Activated B cell treated with CpG ODN at 0.5 μM for 24 hours (primary cell): ENCODE results near the gene CAMTA2. TPM values are rescaled to one million over a fixed set of nuclear protein-coding genes. Genes with fewer than 3 reads are reported as not detected.

ENCODE experiments used
- ATAC-seq: fragments of 200-7000 bp; cut with Tn5 transposase; one replicate; pipeline ENCODE4 v1.10.0; 2021; ENCODE audit warnings: low read depth, mild to moderate bottlenecking, moderate library complexity
- CTCF ChIA-PET: fragments of 350-600 bp; sonication (Branson Sonifier 250); formaldehyde crosslinking; loops from one replicate; lab custom pipeline; 2021; ENCODE audit warnings: antibody characterized with exemption; lab: Charles Lee
- POLR2A ChIA-PET: fragments of 350-600 bp; sonication (Branson Sonifier 250); formaldehyde crosslinking; loops from one replicate; lab custom pipeline; 2021; ENCODE audit warnings: antibody characterized with exemption; lab: Charles Lee
- DNase-seq: peaks from one replicate; pipeline ENCODE4 v3.0.0; 2022
- H3K27ac Mint-ChIP-seq: one replicate; pipeline ENCODE4 v1.8.0; 2020; ENCODE audit warnings: mixed read lengths
- H3K27me3 Mint-ChIP-seq: one replicate; pipeline ENCODE4 v1.8.0; 2021; ENCODE audit warnings: mixed read lengths
- H3K36me3 Mint-ChIP-seq: one replicate; pipeline ENCODE4 v1.8.0; 2021; ENCODE audit warnings: low read depth, mixed read lengths
- H3K4me1 Mint-ChIP-seq: one replicate; pipeline ENCODE4 v1.8.0; 2021; ENCODE audit warnings: mixed read lengths
- H3K4me3 Mint-ChIP-seq: one replicate; pipeline ENCODE4 v1.8.0; 2020; ENCODE audit warnings: mild to moderate bottlenecking, mixed read lengths
- H3K9me3 Mint-ChIP-seq: one replicate; pipeline ENCODE4 v1.8.0; 2020; ENCODE audit warnings: mixed read lengths
- intact Hi-C: fragments of 100-400 bp; cut with micrococcal nuclease; formaldehyde crosslinking; loops from one replicate; pipeline ENCODE4 v1.15.1; 2024
- total RNA-seq: library from RNA; stranded (reverse); gene quantifications from 2 replicates; pipeline ENCODE4 v1.2.3, GENCODE V29; 2022
- TF ChIP-seq, protein P1 (sequence below): fragments of 200-600 bp; IDR thresholded peaks from one replicate; pipeline ENCODE4 v1.8.0; 2022; ENCODE audit warnings: antibody characterized with exemption, mild to moderate bottlenecking

CAMTA2 gene
- total RNA-seq, 1 donor from 2014 or later, result 57.9 TPM

DNA sequence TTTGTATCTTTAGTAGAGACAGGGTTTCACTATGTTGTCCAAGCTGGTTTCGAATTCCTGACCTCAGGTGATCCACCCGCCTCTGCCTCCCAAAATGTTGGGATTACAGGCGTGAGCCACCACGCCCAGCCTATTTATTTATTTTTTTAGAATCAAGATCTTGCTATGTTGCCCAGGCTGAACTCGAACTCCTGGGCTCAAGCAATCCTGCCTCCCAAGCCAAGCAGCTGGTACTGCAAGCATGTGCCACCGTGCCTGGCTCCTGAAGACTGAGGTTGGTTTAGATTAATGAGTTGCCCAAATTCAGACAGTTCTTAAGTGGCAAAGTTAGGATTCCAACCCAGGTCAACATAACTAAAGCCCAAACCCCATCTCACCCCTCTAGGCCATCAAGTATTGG, 39.8 kb upstream of the CAMTA2 start:
- Mint-ChIP-seq H3K27me3 (no peaks in the 10 kb centered on the region), H3K4me3 (no peak overlapping the region), H3K4me1 (peaks cover 14% of the 10 kb centered on the region), H3K9me3 (no peaks in the 10 kb centered on the region), H3K36me3 (peaks cover 13% of the 10 kb centered on the region), H3K27ac (no peak overlapping the region)
- no peak for ATAC-seq
- TF ChIP-seq, protein P1, sequence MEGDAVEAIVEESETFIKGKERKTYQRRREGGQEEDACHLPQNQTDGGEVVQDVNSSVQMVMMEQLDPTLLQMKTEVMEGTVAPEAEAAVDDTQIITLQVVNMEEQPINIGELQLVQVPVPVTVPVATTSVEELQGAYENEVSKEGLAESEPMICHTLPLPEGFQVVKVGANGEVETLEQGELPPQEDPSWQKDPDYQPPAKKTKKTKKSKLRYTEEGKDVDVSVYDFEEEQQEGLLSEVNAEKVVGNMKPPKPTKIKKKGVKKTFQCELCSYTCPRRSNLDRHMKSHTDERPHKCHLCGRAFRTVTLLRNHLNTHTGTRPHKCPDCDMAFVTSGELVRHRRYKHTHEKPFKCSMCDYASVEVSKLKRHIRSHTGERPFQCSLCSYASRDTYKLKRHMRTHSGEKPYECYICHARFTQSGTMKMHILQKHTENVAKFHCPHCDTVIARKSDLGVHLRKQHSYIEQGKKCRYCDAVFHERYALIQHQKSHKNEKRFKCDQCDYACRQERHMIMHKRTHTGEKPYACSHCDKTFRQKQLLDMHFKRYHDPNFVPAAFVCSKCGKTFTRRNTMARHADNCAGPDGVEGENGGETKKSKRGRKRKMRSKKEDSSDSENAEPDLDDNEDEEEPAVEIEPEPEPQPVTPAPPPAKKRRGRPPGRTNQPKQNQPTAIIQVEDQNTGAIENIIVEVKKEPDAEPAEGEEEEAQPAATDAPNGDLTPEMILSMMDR, result no peak
- intact Hi-C loops, result no loop called here
- POLR2A ChIA-PET, result interaction anchor here (1.3 kb wide), 1 partner anchor 10 kb away, joined by 6 read pairs; no protein-coding TSS in a partner anchor
- CTCF ChIA-PET, result interaction anchor here (6.5 kb wide), 1 partner anchor 35 kb away, joined by 58 read pairs; no protein-coding TSS in a partner anchor
- no peak for DNase-seq

DNA sequence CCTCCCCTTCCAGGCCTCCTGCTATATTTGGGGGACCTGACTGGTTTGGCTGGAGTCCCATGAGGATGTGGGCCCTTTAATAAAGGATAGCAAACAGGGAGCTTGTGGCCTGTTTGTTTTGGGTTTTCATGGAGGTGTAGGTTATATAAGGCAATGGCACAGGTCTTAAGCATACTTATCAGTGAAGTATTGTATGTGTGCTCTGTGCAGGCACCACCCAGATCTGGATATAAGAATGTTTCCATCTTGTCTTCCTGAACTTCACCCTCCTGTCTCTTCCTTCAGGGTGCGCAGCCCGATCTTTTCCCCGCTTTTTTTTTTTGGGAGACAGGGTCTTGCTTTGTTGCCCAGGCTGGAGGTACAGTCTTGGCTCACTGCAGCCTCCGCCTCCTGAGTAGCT, 37.1 kb upstream of the CAMTA2 start:
- ATAC-seq (no peak), DNase-seq (no peak)
- TF ChIP-seq, protein P1, result no peak
- Mint-ChIP-seq H3K27me3 (no peaks in the 10 kb centered on the region), H3K9me3 (no peaks in the 10 kb centered on the region), H3K4me3 (no peak overlapping the region), H3K36me3 (peaks cover 36% of the 10 kb centered on the region), H3K4me1 (peaks cover 2% of the 10 kb centered on the region), H3K27ac (no peak overlapping the region)
- POLR2A ChIA-PET, result no interaction called here
- intact Hi-C loops, result no loop called here
- CTCF ChIA-PET, result no interaction called here

DNA sequence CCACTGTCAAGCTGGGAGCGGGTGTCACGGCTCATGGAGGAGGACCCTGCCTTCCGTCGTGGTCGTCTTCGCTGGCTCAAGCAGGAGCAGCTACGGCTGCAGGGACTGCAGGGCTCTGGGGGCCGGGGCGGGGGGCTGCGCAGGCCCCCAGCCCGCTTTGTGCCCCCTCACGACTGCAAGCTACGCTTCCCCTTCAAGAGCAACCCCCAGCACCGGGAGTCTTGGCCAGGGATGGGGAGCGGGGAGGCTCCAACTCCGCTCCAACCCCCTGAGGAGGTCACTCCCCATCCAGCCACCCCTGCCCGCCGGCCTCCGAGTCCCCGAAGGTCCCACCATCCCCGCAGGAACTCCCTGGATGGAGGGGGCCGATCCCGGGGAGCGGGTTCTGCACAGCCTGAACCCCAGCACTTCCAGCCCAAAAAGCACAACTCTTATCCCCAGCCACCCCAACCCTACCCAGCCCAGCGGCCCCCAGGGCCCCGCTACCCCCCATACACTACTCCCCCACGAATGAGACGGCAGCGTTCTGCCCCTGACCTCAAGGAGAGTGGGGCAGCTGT, 36.2 kb upstream of the CAMTA2 start:
- TF ChIP-seq, protein P1, result no peak
- POLR2A ChIA-PET, result interaction anchor here (0.5 kb wide), 1 partner anchor 41 kb away, joined by 3 read pairs; no protein-coding TSS in a partner anchor
- Mint-ChIP-seq H3K36me3 (peaks cover 45% of the 10 kb centered on the region), H3K4me1 (peaks cover 8% of the 10 kb centered on the region), H3K4me3 (no peak overlapping the region), H3K9me3 (no peaks in the 10 kb centered on the region), H3K27me3 (no peaks in the 10 kb centered on the region), H3K27ac (no peak overlapping the region)
- intact Hi-C loops, result no loop called here
- CTCF ChIA-PET, result no interaction called here
- ATAC-seq (no peak), DNase-seq (no peak)

DNA sequence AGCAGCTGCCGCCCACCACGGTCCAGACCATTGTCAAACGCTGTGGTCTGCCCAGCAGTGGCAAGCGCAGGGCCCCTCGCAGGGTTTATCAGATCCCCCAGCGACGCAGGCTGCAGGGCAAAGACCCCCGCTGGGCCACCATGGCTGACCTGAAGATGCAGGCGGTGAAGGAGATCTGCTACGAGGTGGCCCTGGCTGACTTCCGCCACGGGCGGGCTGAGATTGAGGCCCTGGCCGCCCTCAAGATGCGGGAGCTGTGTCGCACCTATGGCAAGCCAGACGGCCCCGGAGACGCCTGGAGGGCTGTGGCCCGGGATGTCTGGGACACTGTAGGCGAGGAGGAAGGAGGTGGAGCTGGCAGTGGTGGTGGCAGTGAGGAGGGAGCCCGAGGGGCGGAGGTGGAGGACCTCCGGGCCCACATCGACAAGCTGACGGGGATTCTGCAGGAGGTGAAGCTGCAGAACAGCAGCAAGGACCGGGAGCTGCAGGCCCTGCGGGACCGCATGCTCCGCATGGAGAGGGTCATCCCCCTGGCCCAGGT, 34.8 kb upstream of the CAMTA2 start:
- intact Hi-C loops, result no loop called here
- Mint-ChIP-seq H3K27ac (no peak overlapping the region), H3K4me1 (peaks cover 14% of the 10 kb centered on the region), H3K4me3 (no peak overlapping the region), H3K27me3 (no peaks in the 10 kb centered on the region), H3K9me3 (no peaks in the 10 kb centered on the region), H3K36me3 (peaks cover 45% of the 10 kb centered on the region)
- POLR2A ChIA-PET, result no interaction called here
- CTCF ChIA-PET, result no interaction called here
- DNase-seq (no peak), ATAC-seq (no peak)
- TF ChIP-seq, protein P1, result no peak

DNA sequence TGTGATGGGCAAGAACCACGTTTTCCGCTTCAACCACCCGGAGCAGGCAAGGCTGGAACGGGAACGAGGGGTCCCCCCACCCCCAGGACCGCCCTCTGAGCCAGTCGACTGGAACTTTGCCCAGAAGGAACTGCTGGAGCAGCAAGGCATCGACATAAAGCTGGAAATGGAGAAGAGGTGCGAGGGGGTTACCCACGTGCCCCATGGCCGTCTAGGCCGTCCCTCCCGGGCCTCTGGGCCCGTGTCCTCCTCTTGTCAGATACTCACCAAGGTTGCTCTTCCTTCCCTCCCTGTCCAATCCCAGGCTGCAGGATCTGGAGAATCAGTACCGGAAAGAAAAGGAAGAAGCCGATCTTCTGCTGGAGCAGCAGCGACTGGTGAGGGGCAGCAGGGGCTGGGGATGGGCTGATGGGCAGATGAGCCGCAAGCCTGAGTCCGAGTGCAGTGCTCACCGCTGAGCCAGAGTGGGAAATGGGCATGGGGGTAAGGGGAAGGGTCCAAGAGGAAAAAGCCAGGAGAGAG, 33.1 kb upstream of the CAMTA2 start:
- ATAC-seq (no peak), DNase-seq (no peak)
- no peak overlapping the region for H3K4me3 Mint-ChIP-seq
- no peak overlapping the region for H3K27ac Mint-ChIP-seq
- no peaks in the 10 kb centered on the region for H3K27me3 Mint-ChIP-seq
- H3K36me3 Mint-ChIP-seq, result peaks cover 48% of the 10 kb centered on the region
- H3K4me1 Mint-ChIP-seq, result peaks cover 28% of the 10 kb centered on the region
- CTCF ChIA-PET, result interaction anchor here (2.4 kb wide), 1 partner anchor 41 kb away, joined by 18 read pairs; no protein-coding TSS in a partner anchor
- TF ChIP-seq, protein P1, result no peak
- intact Hi-C loops, result no loop called here
- POLR2A ChIA-PET, result interaction anchor here (1.3 kb wide), 1 partner anchor 23 kb away, joined by 5 read pairs; the partner anchor contains the start of genes INCA1 and KIF1C
- H3K9me3 Mint-ChIP-seq, result no peaks in the 10 kb centered on the region
